ENCODE results near the gene PSMG4. TPM values are rescaled to one million over a fixed set of nuclear protein-coding genes. Genes with fewer than 3 reads are reported as not detected.

Gene PSMG4
- total and polyA plus RNA-seq, 12 donors, result 8.1 to 38.6 (median 10.3) TPM

DNA sequence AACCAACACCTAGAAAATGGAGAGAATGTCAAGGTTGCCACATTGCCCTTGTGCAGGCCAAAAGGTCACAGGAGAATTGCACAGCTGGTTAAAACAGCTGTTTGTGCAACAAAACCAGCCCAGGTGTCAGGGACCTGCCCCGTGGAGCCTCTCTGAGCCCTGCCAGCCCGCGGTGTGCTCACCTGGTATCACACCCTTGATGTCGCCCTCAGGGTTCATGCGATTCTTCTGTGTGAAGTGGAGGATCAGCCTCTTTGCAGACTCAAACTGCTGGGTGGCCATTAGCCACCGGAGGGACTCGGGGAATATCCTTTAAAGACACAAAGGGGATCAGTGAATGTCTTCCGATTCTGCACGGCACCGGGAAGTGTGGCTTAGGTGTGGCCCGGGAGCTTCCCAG lies 39.2 kb downstream of the PSMG4 start:
- no peak for ATAC-seq
- TF ChIP-seq, protein P1, sequence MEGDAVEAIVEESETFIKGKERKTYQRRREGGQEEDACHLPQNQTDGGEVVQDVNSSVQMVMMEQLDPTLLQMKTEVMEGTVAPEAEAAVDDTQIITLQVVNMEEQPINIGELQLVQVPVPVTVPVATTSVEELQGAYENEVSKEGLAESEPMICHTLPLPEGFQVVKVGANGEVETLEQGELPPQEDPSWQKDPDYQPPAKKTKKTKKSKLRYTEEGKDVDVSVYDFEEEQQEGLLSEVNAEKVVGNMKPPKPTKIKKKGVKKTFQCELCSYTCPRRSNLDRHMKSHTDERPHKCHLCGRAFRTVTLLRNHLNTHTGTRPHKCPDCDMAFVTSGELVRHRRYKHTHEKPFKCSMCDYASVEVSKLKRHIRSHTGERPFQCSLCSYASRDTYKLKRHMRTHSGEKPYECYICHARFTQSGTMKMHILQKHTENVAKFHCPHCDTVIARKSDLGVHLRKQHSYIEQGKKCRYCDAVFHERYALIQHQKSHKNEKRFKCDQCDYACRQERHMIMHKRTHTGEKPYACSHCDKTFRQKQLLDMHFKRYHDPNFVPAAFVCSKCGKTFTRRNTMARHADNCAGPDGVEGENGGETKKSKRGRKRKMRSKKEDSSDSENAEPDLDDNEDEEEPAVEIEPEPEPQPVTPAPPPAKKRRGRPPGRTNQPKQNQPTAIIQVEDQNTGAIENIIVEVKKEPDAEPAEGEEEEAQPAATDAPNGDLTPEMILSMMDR (IDR thresholded peaks at IDR 0.05), result no peak
- 84 to 89% methylated on average over 11 of the region's 11 CpGs for WGBS, 2 donors

DNA sequence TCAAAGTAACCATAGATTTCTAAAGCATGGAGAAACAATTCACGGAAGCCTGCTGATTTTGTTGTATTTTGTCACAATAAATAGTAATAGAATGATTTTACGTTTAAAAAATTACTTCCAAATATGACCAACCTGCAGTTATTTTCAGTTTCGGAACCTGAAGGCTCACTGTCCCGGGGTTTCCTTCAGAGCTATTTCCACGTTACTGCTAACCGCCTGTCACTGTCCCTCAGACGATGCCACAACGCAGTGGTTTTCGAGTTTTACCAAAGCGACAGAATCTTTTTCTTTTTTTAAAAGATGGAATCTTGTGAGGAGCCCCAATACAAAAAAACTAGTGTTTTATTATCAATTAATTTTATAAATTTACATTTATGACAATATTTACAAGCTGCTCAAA lies 40.5 kb downstream of the PSMG4 start:
- TF ChIP-seq, protein P1 (IDR thresholded peaks at IDR 0.05), result no peak
- intact Hi-C loops (cut with DNase I), result loop anchor here in 1 of 10 donors (10.0 kb wide), 1 partner anchor 156 kb away; the partner anchor contains the start of gene SLC22A23
- DNase-seq (no peak), ATAC-seq (no peak)
- H3K36me3 ChIP-seq, result no peaks in the 10 kb centered on the region
- H3K9me3 ChIP-seq, result peaks cover 0 to 17% (median 0%) of the 10 kb centered on the region in 11 donors
- H3K4me1 ChIP-seq, result peaks cover 0 to 7% (median 0%) of the 10 kb centered on the region in 9 donors
- peaks cover 0 to 6% (median 0%) of the 10 kb centered on the region in 7 donors for H3K27me3 ChIP-seq
- no peak overlapping the region for H3K4me3 ChIP-seq
- no peak overlapping the region for H3K27ac ChIP-seq
- 93 to 95% methylated on average over 10 of the region's 10 CpGs for WGBS, 2 donors

More for the DNA sequence above, 39.2 kb downstream of the PSMG4 start:
- intact Hi-C loops (cut with DNase I), result loop anchor here in 1 of 10 donors (10.0 kb wide), 1 partner anchor 157 kb away; the partner anchor contains the start of gene SLC22A23
- H3K36me3 ChIP-seq, result no peaks in the 10 kb centered on the region
- DNase-seq, result no peak
- H3K9me3 ChIP-seq, result peaks cover 0 to 14% (median 0%) of the 10 kb centered on the region in 11 donors
- H3K4me3 ChIP-seq, result no peak overlapping the region
- peaks cover 0 to 6% (median 0%) of the 10 kb centered on the region in 7 donors for H3K27me3 ChIP-seq
- peaks cover 0 to 17% (median 5%) of the 10 kb centered on the region in 9 donors for H3K4me1 ChIP-seq
- no peak overlapping the region for H3K27ac ChIP-seq

GRCh38 chr6:3301506-3301905 lies 42.8 kb downstream of the PSMG4 start:
- DNase-seq (no peak), ATAC-seq (no peak)
- Histone ChIP-seq H3K36me3 (no peaks in the 10 kb centered on the region), H3K4me3 (no peak overlapping the region), H3K27me3 (peaks cover 0 to 6% (median 0%) of the 10 kb centered on the region in 7 donors), H3K9me3 (peaks cover 0 to 17% (median 0%) of the 10 kb centered on the region in 11 donors), H3K27ac (no peak overlapping the region), H3K4me1 (no peaks in the 10 kb centered on the region)
- WGBS, 2 donors, result 94% methylated on average over 8 of the region's 8 CpGs
- TF ChIP-seq, protein P1 (IDR thresholded peaks at IDR 0.05), result no peak
- intact Hi-C loops (cut with DNase I), result no loop called here

DNA sequence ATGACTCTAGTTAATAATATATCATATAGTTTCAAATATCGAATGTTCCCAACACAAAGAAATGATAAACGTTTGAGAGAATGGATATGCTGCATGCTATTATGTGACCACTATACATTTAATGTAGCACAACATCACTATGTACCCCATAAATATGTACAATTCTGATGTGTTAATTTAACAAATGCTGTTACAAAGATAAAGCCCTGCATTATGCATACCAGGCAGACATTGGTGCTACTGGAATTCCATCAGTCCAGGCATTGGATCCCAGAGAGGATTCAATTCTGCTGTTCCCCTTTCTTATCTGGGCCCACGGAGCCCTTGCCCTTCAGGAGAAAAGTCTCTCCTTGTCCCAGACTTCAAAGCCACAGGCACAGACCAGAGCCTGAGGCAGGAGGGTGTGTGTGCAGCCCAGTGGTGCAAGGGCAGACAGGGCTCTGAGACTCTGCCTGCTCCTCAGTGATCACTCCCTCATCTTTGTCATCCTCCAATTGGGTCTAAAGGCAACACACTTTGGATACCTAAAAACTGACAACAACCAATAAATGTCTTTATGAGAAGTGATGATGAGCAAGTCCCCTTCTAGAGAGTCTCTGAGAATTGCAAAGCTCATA lies 45.2 kb downstream of the PSMG4 start:
- Histone ChIP-seq H3K27ac (no peak overlapping the region), H3K9me3 (peaks cover 0 to 17% (median 0%) of the 10 kb centered on the region in 11 donors), H3K4me3 (no peak overlapping the region), H3K27me3 (peaks cover 0 to 3% (median 0%) of the 10 kb centered on the region in 7 donors), H3K36me3 (no peaks in the 10 kb centered on the region), H3K4me1 (no peaks in the 10 kb centered on the region)
- ATAC-seq (no peak), DNase-seq (no peak)
- 87 to 89% methylated on average over 3 of the region's 3 CpGs for WGBS, 2 donors
- TF ChIP-seq, protein P1 (IDR thresholded peaks at IDR 0.05), result no peak
- intact Hi-C loops (cut with DNase I), result no loop called here

All from heart right ventricle (tissue), 16 donors.